CD4-positive, alpha-beta T cell treated with Interleukin-15 for 4 hours (primary cell): ENCODE measurements around the gene MAP3K14.
"Not testable (repeated sequence)": the region's sequence is repeated elsewhere in the genome, so short reads cannot be mapped to it uniquely, and the experiment has no call there.

Source experiments
- DNase-seq: peaks from one replicate; pipeline ENCODE4 v3.0.0-alpha.2; 2020; ENCODE audit warnings: low spot score

MAP3K14 gene

GRCh38 chr17:45315648-45316433 lies 979 bp downstream of the MAP3K14 start:
- peak; percentile 51 for DNase-seq

GRCh38 chr17:45314741-45315647 lies 1.8 kb downstream of the MAP3K14 start:
- DNase-seq: peak; percentile 58

GRCh38 chr17:45313996-45314740 lies 2.7 kb downstream of the MAP3K14 start:
- DNase-seq: peak; percentile 40

GRCh38 chr17:45313421-45313771 lies 3.4 kb downstream of the MAP3K14 start:
- DNase-seq: no peak

GRCh38 chr17:45312477-45313420 lies 4.1 kb downstream of the MAP3K14 start:
- no peak for DNase-seq

GRCh38 chr17:45311760-45312476 lies 4.9 kb downstream of the MAP3K14 start:
- DNase-seq: peak; percentile 90

- DNase-seq: no peak
These were observed 5.4 kb downstream of the MAP3K14 start for GRCh38 chr17:45311401-45311759.

- DNase-seq: no peak
These were observed 6.2 kb downstream of the MAP3K14 start for GRCh38 chr17:45310380-45311324.

GRCh38 chr17:45309400-45309799 lies 7.4 kb downstream of the MAP3K14 start:
- no peak for DNase-seq

GRCh38 chr17:45308840-45309239 lies 8.0 kb downstream of the MAP3K14 start:
- DNase-seq: no peak

- no peak for DNase-seq
These were observed 8.8 kb downstream of the MAP3K14 start for GRCh38 chr17:45308016-45308365.

- peak; percentile 62 for DNase-seq
These were observed 9.4 kb downstream of the MAP3K14 start for GRCh38 chr17:45307290-45308015.

GRCh38 chr17:45306623-45307022 lies 10.2 kb downstream of the MAP3K14 start:
- DNase-seq: no peak

GRCh38 chr17:45306094-45306493 lies 10.7 kb downstream of the MAP3K14 start:
- DNase-seq: no peak

GRCh38 chr17:45305530-45306087 lies 11.2 kb downstream of the MAP3K14 start:
- no peak for DNase-seq

GRCh38 chr17:45302649-45303173 lies 14.1 kb downstream of the MAP3K14 start:
- no peak for DNase-seq

GRCh38 chr17:45302220-45302619 lies 14.6 kb downstream of the MAP3K14 start:
- DNase-seq: not testable (repeated sequence)

GRCh38 chr17:45301674-45302073 lies 15.1 kb downstream of the MAP3K14 start:
- no peak for DNase-seq
